Measurements from ENCODE around the gene C1orf56.

The C1orf56 gene

GRCh38 chr1:151002611-151003010, 44.9 kb upstream of the C1orf56 start:
- no peak for TF ChIP-seq CTCF (IDR thresholded peaks at IDR 0.05; ENCODE audit: low read depth, low read length)
- no peak for DNase-seq (ENCODE audit: extremely low read depth, low read depth)

GRCh38 chr1:151003180-151003579, 44.4 kb upstream of the C1orf56 start:
- no peak for TF ChIP-seq CTCF (IDR thresholded peaks at IDR 0.05; ENCODE audit: low read depth, low read length)
- DNase-seq (ENCODE audit: extremely low read depth, low read depth), result no peak

- DNase-seq (ENCODE audit: extremely low read depth, low read depth), result no peak
- no peak for TF ChIP-seq CTCF (IDR thresholded peaks at IDR 0.05; ENCODE audit: low read depth, low read length)
Observed at GRCh38 chr1:151005729-151006319, 41.7 kb upstream of the C1orf56 start.

GRCh38 chr1:151006327-151007052, 41.1 kb upstream of the C1orf56 start, which contains the start of gene MINDY1:
Gene MINDY1 (minus strand): TSS chr1:151006902. CDS start chr1:151002617, 4,285 bp downstream.
- peak; percentile 64 for DNase-seq (ENCODE audit: extremely low read depth, low read depth)
- TF ChIP-seq CTCF (IDR thresholded peaks at IDR 0.05; ENCODE audit: low read depth, low read length), result peak; percentile 48

- no peak for DNase-seq (ENCODE audit: extremely low read depth, low read depth)
- TF ChIP-seq CTCF (IDR thresholded peaks at IDR 0.05; ENCODE audit: low read depth, low read length), result no peak
Observed at GRCh38 chr1:151007853-151008243, 39.7 kb upstream of the C1orf56 start.

GRCh38 chr1:151008244-151009205, 39.0 kb upstream of the C1orf56 start, which contains the start of gene PRUNE1:
Gene PRUNE1 (plus strand): TSS chr1:151008449. CDS start chr1:151008633, 184 bp downstream.
- TF ChIP-seq CTCF (IDR thresholded peaks at IDR 0.05; ENCODE audit: low read depth, low read length), result no peak

More at GRCh38 chr1:151008244-151009205, 39.0 kb upstream of the C1orf56 start, which contains the start of gene PRUNE1:
- peak; percentile 93 for DNase-seq (ENCODE audit: extremely low read depth, low read depth)

Measured in AG09319 (cell line).